Neural progenitor cell (in vitro differentiated cells): ENCODE results near the gene PPP1R9B.

Experiments
- EZH2phosphoT487 ChIP-seq: fragments of 200-600 bp; sonication (generic); IDR thresholded peaks from 2 replicates; pipeline ENCODE4 v1.6.1; 2017; ENCODE audit warnings: antibody characterized with exemption
- TF ChIP-seq, protein P1 (sequence below): fragments of 200-600 bp; sonication (generic); IDR thresholded peaks from 2 replicates; pipeline ENCODE4 v1.5.1; 2017; ENCODE audit warnings: antibody characterized with exemption, mild to moderate bottlenecking

- TF ChIP-seq, protein P1, sequence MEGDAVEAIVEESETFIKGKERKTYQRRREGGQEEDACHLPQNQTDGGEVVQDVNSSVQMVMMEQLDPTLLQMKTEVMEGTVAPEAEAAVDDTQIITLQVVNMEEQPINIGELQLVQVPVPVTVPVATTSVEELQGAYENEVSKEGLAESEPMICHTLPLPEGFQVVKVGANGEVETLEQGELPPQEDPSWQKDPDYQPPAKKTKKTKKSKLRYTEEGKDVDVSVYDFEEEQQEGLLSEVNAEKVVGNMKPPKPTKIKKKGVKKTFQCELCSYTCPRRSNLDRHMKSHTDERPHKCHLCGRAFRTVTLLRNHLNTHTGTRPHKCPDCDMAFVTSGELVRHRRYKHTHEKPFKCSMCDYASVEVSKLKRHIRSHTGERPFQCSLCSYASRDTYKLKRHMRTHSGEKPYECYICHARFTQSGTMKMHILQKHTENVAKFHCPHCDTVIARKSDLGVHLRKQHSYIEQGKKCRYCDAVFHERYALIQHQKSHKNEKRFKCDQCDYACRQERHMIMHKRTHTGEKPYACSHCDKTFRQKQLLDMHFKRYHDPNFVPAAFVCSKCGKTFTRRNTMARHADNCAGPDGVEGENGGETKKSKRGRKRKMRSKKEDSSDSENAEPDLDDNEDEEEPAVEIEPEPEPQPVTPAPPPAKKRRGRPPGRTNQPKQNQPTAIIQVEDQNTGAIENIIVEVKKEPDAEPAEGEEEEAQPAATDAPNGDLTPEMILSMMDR: no peak
- no peak for TF ChIP-seq EZH2phosphoT487
These were observed 31.7 kb downstream of the PPP1R9B start for GRCh38 chr17:50118828-50119218.
